C4-2B (cell line): ENCODE results near the gene PAK1.

ENCODE experiments used
- H3K27ac ChIP-seq: fragments of 450-650 bp; 2 replicates; pipeline ENCODE4 v1.5.1; 2017
- CTCF ChIP-seq: fragments of 450-650 bp; conservative IDR thresholded peaks from 2 replicates; pipeline ENCODE4 v1.5.1; 2017; ENCODE audit warnings: mild to moderate bottlenecking
- ZFX ChIP-seq: fragments of 450-650 bp; IDR thresholded peaks from 2 replicates; pipeline ENCODE4 v1.6.1; 2017

The PAK1 gene

GRCh38 chr11:77467993-77468392 is 5.9 kb downstream of the PAK1 start:
- TF ChIP-seq CTCF (no peak), ZFX (no peak)
- H3K27ac ChIP-seq = no peak overlapping the region

- no peak overlapping the region for H3K27ac ChIP-seq
- no peak for TF ChIP-seq ZFX
- TF ChIP-seq CTCF = no peak
These were observed 6.7 kb downstream of the PAK1 start for GRCh38 chr11:77467233-77467632.

GRCh38 chr11:77457340-77457739 is 16.6 kb downstream of the PAK1 start:
- TF ChIP-seq CTCF (no peak), ZFX (no peak)
- no peak overlapping the region for H3K27ac ChIP-seq

- TF ChIP-seq ZFX (no peak), CTCF (no peak)
- no peak overlapping the region for H3K27ac ChIP-seq
These were observed 18.2 kb downstream of the PAK1 start for GRCh38 chr11:77455740-77456139.

GRCh38 chr11:77454867-77455655 is 18.8 kb downstream of the PAK1 start:
- no peak for TF ChIP-seq CTCF
- no peak for TF ChIP-seq ZFX
- H3K27ac ChIP-seq = no peak overlapping the region

- TF ChIP-seq ZFX (no peak), CTCF (no peak)
- no peak overlapping the region for H3K27ac ChIP-seq
These were observed 23.7 kb downstream of the PAK1 start for GRCh38 chr11:77450227-77450626.

- H3K27ac ChIP-seq = no peak overlapping the region
- TF ChIP-seq ZFX (no peak), CTCF (no peak)
These were observed 24.1 kb downstream of the PAK1 start for GRCh38 chr11:77449784-77450183.
